Ascending aorta (tissue), 2 donors: ENCODE measurements around the gene GABBR2. TPM values are rescaled to one million over a fixed set of nuclear protein-coding genes. Genes with fewer than 3 reads are reported as not detected.

Experiments
- DNase-seq, 2 donors: peaks; one replicate each; pipeline ENCODE4 v3.0.0-alpha.2; 2019; ENCODE audit warnings: low spot score in 2 of 2
- H3K27ac ChIP-seq, 2 donors: fragments of 200-600 bp; sonication (generic); one replicate each; pipeline ENCODE4 v1.5.1; 2016 to 2017; ENCODE audit warnings: mild to moderate bottlenecking in 1 of 2
- H3K27me3 ChIP-seq: fragments of 200-600 bp; sonication (generic); one replicate; pipeline ENCODE4 v1.5.1; 2017
- H3K36me3 ChIP-seq, 2 donors: fragments of 200-600 bp; sonication (generic); one replicate each; pipeline ENCODE4 v1.5.1; 2016
- H3K4me1 ChIP-seq, 2 donors: fragments of 200-600 bp; sonication (generic); one replicate each; pipeline ENCODE4 v1.5.1; 2016 to 2017; ENCODE audit warnings: mild to moderate bottlenecking in 1 of 2
- H3K4me3 ChIP-seq, 2 donors: fragments of 200-600 bp; sonication (generic); one replicate each; pipeline ENCODE4 v1.5.1; 2016 to 2017; ENCODE audit warnings: mild to moderate bottlenecking in 1 of 2
- H3K9me3 ChIP-seq, 2 donors: fragments of 200-600 bp; sonication (generic); one replicate each; pipeline ENCODE4 v1.5.1; 2016
- CTCF ChIP-seq, 3 experiments: fragments of 200-600 bp in 2 of 3; fragments of 450-650 bp in 1 of 3; sonication (generic) in 2 of 3; IDR thresholded peaks; one replicate each; pipeline ENCODE4 v1.5.1; 2016 to 2019; ENCODE audit warnings: antibody characterized with exemption in 3 of 3, mild to moderate bottlenecking in 1 of 3, moderate library complexity in 1 of 3
- intact Hi-C: fragments of 100-400 bp; cut with DNase I; formaldehyde crosslinking; loops from one replicate; pipeline ENCODE4 v1.15.1; 2023
- total RNA-seq: library from RNA; depleted of rRNA; stranded (reverse); fragments of >200 nt; gene quantifications from one replicate; pipeline ENCODE4 v1.1.0, GENCODE V29; 2016

GABBR2 gene
- total RNA-seq, 1 donor from 2014 or later = not detected

GRCh38 chr9:98625728-98626127 is 83.0 kb downstream of the GABBR2 start:
- no peak for TF ChIP-seq CTCF (IDR thresholded peaks at IDR 0.05)
- intact Hi-C loops = no loop called here
- Histone ChIP-seq H3K9me3 (no peaks in the 10 kb centered on the region), H3K4me1 (no peaks in the 10 kb centered on the region), H3K27me3 (no peaks in the 10 kb centered on the region), H3K36me3 (no peaks in the 10 kb centered on the region), H3K27ac (no peak overlapping the region), H3K4me3 (no peak overlapping the region)
- no peak for DNase-seq

GRCh38 chr9:98619788-98620187 is 88.9 kb downstream of the GABBR2 start:
- Histone ChIP-seq H3K36me3 (no peaks in the 10 kb centered on the region), H3K4me1 (no peaks in the 10 kb centered on the region), H3K9me3 (no peaks in the 10 kb centered on the region), H3K27me3 (no peaks in the 10 kb centered on the region), H3K4me3 (no peak overlapping the region), H3K27ac (no peak overlapping the region)
- DNase-seq = no peak
- no peak for TF ChIP-seq CTCF (IDR thresholded peaks at IDR 0.05)
- intact Hi-C loops = no loop called here

GRCh38 chr9:98615633-98616032 is 93.1 kb downstream of the GABBR2 start:
- DNase-seq = peak in 1 of 2 donors; percentile 7
- intact Hi-C loops = no loop called here
- TF ChIP-seq CTCF (IDR thresholded peaks at IDR 0.05) = no peak
- H3K27ac ChIP-seq = no peak overlapping the region
- no peaks in the 10 kb centered on the region for H3K9me3 ChIP-seq
- no peaks in the 10 kb centered on the region for H3K36me3 ChIP-seq
- no peaks in the 10 kb centered on the region for H3K4me1 ChIP-seq
- H3K27me3 ChIP-seq = no peaks in the 10 kb centered on the region
- H3K4me3 ChIP-seq = no peak overlapping the region

GRCh38 chr9:98614941-98615340 is 93.8 kb downstream of the GABBR2 start:
- H3K4me1 ChIP-seq = no peaks in the 10 kb centered on the region
- no peak for TF ChIP-seq CTCF (IDR thresholded peaks at IDR 0.05)
- no peaks in the 10 kb centered on the region for H3K36me3 ChIP-seq
- no peak overlapping the region for H3K4me3 ChIP-seq
- peak in 1 of 2 donors; percentile 18 for DNase-seq
- H3K27me3 ChIP-seq = no peaks in the 10 kb centered on the region
- H3K27ac ChIP-seq = no peak overlapping the region
- intact Hi-C loops = no loop called here
- no peaks in the 10 kb centered on the region for H3K9me3 ChIP-seq

GRCh38 chr9:98612061-98612752 is 96.5 kb downstream of the GABBR2 start:
- DNase-seq = peak in 1 of 2 donors; percentile 27
- no peaks in the 10 kb centered on the region for H3K9me3 ChIP-seq
- intact Hi-C loops = no loop called here
- TF ChIP-seq CTCF (IDR thresholded peaks at IDR 0.05) = no peak
- H3K27me3 ChIP-seq = no peaks in the 10 kb centered on the region
- no peaks in the 10 kb centered on the region for H3K4me1 ChIP-seq
- no peak overlapping the region for H3K27ac ChIP-seq
- no peaks in the 10 kb centered on the region for H3K36me3 ChIP-seq
- H3K4me3 ChIP-seq = no peak overlapping the region

GRCh38 chr9:98611319-98611718 is 97.4 kb downstream of the GABBR2 start:
- TF ChIP-seq CTCF (IDR thresholded peaks at IDR 0.05) = no peak
- intact Hi-C loops = no loop called here
- no peaks in the 10 kb centered on the region for H3K36me3 ChIP-seq
- no peaks in the 10 kb centered on the region for H3K27me3 ChIP-seq
- no peak overlapping the region for H3K4me3 ChIP-seq
- no peaks in the 10 kb centered on the region for H3K4me1 ChIP-seq
- H3K27ac ChIP-seq = no peak overlapping the region
- DNase-seq = no peak
- H3K9me3 ChIP-seq = no peaks in the 10 kb centered on the region
